GM18511 (cell line): ENCODE data around the gene TTYH3.
A peak's percentile ranks its signal among the peaks of the same experiment; 100 is the strongest.
"Not testable (repeated sequence)": the region's sequence is repeated elsewhere in the genome, so short reads cannot be mapped to it uniquely, and the experiment has no call there.

Source experiments
- ATAC-seq: cut with Tn5 transposase; IDR thresholded peaks from one replicate; pipeline ENCODE4 v1.9.1; 2021; ENCODE audit warnings: mild to moderate bottlenecking, moderate library complexity; ENCODE audit not compliant: unreplicated experiment

Gene TTYH3

GRCh38 chr7:2631946-2632732, at the start of gene TTYH3:
Gene TTYH3 (plus strand): TSS chr7:2631986. CDS start chr7:2632156, 170 bp downstream.
- ATAC-seq = peak; percentile 49

- ATAC-seq = no peak
Measured at GRCh38 chr7:2582006-2582735, 49.6 kb upstream of the TTYH3 start.

DNA sequence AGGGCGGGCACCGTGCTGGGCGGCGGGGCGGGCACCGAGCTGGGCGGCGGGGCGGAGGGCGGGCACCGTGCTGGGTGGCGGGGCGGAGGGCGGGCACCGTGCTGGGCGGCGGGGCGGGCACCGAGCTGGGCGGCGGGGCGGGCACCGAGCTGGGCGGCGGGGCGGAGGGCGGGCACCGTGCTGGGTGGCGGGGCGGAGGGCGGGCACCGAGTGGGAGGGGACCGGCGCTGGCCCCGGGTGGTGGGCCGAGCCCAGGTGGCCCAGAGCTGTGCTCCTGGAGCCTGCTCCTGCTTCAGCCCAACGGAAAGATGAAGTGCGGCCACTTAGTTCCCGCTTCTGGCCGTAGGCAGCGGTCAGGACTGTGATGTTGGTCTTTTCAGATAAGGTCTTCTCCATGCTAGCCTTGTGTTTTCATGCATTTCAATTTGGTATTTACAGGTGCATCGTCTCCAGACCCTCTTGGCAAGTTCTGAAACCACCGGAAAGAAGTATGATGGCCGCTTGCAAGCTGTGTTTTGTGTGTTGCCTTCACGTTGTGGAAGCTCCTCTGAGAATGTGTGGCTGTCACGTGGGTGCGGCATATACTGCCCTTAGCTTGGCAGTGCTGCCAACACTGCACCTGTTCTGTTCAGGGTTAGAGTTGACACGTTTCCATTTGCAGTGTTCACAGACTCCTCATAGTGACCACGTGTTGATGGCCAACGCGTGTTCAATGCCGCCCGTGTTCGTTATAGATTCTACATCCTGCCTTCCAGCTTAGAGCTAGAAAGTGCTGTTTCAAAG, 47.8 kb upstream of the TTYH3 start:
- ATAC-seq = no peak

DNA sequence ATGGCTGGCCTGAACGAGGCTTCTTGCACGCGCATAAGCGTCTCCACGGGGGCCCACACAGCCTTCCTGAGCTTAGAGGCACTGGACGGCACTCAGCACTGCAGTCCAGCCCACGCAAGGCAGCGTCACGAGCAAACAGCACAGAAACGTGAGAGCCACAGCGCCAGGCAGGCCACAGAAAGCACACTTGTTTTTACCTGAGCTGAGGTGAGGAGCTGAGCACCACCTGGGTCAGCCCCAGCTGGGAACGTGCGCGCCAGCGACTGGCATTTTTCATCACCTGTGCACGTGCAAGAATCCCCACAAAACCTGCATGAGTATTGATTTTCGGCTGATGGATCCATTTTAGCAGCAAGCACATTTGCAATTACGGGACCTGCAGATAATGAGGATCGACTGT, 46.3 kb upstream of the TTYH3 start:
- no peak for ATAC-seq

- no peak for ATAC-seq
Measured at GRCh38 chr7:2586326-2587020, 45.3 kb upstream of the TTYH3 start.

- ATAC-seq = no peak
Measured at GRCh38 chr7:2587134-2587533, 44.7 kb upstream of the TTYH3 start.

- no peak for ATAC-seq
Measured at GRCh38 chr7:2587778-2588177, 44.0 kb upstream of the TTYH3 start.

GRCh38 chr7:2589341-2589740, 42.4 kb upstream of the TTYH3 start:
- no peak for ATAC-seq

GRCh38 chr7:2589941-2590340, 41.8 kb upstream of the TTYH3 start:
- ATAC-seq = not testable (repeated sequence)

DNA sequence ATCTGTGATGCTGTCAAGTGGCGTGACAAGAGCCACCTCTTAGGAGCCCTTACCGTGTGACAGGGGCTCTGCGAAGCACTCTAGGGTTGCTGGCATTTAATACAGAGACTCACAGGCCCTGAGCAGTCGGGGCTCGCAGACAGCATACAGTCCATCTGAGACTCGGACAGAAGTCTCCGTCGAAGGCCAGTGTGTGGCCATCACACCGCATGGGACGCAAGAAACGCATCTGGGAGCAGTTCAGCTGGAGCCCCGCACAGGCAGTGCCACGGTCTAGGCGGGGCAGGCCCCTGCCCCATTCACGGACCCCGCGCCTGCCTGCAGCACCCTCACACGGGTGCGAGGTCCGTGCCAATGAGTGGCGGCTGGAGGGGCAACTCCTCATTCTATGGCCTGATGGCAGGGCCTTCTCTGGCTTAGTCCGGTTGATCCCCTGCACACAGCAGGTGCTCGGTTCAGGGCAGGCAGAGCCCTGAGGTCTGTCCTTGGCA, 39.4 kb upstream of the TTYH3 start:
- ATAC-seq = no peak

DNA sequence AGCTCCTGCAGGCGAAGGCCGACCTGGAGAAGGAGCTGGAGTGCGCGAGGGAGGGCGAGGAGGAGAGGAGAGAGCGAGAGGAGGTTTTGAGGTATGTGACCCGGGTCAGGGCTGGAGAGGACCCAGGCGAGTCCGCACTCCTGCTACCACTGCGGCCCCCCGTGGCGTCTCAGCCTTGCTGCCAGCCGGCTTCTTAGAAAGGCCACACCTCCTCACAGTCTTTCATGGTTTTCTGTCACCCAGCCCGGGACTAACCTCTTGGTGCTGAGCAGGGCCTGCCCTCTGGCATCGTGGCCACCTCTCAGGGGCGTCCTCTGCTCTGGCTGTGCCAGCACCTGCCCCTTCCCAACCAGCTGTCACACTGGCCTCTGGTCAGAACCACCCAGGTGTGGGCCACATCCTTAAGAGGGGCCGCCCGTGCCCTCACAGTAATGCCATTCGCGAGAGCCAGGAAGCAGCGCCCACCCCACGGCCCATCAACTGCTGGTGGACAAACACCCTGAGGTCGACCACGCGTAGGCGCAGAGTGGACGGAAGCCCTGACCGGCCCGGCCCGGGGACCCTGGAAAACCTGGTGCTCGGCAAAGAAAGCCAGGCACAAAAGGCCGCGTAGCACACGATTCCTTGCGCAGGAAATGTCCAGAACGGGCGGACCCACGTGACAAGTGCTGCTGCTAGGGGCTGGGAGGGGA, 38.6 kb upstream of the TTYH3 start:
- no peak for ATAC-seq

DNA sequence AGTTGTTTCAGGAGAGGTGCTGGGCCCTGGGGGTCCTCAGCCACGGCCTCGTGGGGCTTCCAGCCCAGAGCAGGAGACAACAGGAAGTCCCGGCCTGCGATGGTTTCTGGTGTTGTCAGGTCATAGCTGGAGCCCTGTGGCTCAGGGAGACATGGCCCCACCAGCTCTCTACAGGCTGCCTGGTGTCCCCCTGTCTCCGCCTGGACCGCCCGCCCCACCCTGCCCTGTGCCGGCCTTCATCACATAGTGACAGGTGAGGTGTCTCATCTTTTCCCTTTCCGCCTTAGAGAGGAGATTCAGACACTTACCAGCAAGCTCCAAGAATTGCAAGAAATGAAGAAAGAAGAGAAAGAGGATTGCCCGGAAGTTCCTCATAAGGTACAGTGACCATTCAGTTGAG, 37.2 kb upstream of the TTYH3 start:
- ATAC-seq = no peak

DNA sequence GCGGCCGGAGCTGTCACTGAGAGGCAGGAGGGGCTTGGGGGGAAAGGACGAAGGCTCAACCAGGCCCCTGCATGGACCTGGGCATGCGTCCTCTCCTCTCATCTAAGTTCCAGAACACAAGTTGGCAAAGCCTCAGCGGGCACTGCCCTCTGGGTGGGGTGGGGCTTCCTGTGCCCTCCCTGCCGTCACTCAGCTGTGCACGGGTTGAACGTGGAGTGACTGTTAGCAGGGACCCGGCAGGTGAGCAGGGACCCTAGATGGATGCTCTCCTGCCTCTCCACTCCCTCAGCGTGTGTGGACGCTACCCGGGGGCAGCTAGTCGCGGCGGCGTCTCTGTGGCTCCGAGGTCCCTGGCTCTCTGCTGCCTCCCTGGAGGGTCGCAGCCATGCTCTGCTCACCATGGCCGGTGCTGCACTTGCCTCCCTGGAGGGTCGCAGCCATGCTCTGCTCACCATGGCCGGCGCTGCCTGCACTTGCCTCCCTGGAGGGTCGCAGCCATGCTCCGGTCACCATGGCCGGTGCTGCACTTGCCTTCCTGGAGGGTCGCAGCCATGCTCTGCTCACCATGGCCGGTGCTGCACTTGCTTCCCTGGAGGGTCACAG, 36.4 kb upstream of the TTYH3 start:
- no peak for ATAC-seq

DNA sequence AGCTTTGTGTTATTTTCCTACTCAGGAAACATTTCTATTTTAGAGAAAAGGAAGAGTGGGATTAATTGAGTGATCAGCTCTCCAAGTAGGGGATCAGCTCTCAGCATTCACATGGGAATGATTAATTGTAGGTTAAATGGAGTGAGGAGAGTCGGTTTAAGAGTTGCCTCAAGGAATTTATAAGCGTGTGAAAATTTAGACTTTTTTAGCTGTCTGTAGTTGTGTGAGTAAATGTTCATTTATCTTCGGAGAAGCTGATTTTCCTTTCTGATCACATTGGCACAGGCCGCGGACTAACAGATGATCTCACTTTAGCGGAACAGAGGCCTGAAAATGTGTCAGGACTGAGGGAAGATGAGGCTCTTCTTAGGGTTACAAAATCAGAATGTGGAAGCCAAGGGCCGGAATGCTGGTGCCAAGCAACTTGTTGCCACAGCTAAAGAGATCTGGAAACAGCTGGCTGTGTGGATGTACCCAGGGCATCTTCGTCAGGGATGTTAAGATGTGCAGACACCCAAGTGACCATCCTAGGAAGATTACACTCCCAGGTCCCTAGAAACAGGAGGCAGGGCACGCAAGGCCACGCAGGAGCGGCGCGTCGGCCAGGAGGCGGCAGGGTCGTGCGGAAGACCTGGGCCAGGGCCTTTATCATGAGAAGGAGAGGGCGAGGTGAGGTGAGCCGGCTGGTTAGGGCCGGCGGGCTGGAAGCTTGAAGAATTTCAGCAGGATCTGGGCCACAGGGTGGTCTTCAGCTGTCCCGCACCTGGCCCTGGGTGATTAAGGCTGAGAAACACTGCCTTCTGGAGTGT, 35.1 kb upstream of the TTYH3 start:
- no peak for ATAC-seq

- no peak for ATAC-seq
Measured at GRCh38 chr7:2597273-2597640, 34.5 kb upstream of the TTYH3 start.

DNA sequence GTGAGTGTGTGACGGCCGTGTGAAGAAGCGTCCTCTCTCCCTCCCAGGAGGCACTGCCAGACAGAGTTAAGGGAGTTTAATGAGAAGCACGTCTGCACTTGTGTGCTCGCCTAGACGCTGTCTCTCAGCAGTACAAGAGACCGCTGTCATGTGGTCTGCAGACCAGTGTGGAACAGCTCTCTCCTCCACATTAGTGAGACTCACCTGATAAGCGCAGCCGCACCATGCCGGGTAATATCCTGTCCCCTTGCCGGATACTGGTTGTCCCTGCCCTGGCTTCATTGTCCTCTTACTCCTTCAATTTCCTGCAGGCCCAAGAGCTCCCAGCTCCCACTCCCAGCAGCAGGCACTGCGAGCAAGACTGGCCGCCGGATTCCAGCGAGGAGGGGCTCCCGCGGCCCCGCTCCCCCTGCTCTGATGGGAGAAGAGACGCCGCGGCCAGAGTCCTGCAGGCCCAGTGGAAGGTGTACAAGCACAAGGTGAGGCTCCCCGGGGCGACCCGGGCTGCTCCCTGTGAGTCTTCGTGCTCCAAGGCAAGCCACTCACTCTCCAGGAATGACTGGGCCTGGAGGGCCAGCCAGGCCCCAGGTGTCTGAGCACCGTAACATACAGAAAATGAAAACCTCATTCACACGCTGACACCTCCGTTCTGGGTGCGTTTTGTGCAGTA, 33.5 kb upstream of the TTYH3 start:
- ATAC-seq = no peak

GRCh38 chr7:2601065-2601464, 30.7 kb upstream of the TTYH3 start:
- ATAC-seq = no peak

DNA sequence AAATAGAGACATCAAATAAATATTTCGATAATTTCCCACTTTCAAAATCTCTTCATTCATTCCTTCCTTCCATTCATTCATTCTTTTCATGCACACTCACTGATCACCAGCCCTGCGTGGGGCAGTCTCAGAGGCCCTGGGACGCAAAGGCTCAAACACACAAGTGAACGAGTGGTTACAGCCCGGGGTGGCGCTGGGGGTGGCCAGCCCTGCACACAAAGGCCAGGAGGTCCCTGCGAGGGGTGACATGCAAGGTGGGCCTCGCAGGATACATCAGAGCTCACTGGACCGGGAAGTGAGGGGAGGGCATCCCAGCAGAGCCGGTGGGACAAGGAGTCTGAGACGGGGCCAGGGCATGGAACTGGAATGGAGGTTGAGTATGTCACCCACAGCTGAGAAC, 29.9 kb upstream of the TTYH3 start:
- ATAC-seq = no peak
